IMR-90 (cell line): ENCODE results near the gene GPR157. TPM values are rescaled to one million over a fixed set of nuclear protein-coding genes. Genes with fewer than 3 reads are reported as not detected.

Experiments used
- ATAC-seq: fragments of 200-7000 bp; cut with Tn5 transposase; 2 replicates; pipeline ENCODE4 v1.9.1; 2020; ENCODE audit warnings: low read depth, mild to moderate bottlenecking, moderate library complexity
- BruUV-seq: library from RNA; stranded (reverse); fragments of 400-500 nt; replicated peaks from 2 replicates; lab custom pipeline; 2021; lab: Mats Ljungman, UMichigan
- CTCF ChIA-PET: fragments of 300-600 bp; formaldehyde crosslinking; extraction: SDS; loops from one replicate; lab custom pipeline; 2021; ENCODE audit warnings: antibody characterized with exemption; lab: Yijun Ruan, JAX
- POLR2A ChIA-PET: fragments of 300-600 bp; sonication (Branson Sonifier 250); formaldehyde crosslinking; loops from one replicate; lab custom pipeline; 2022; ENCODE audit warnings: antibody characterized with exemption; ENCODE audit not compliant: unreplicated experiment; lab: Charles Lee
- DNase-seq: peaks from one replicate; pipeline ENCODE4 v3.0.0; 2013
- H2AFZ ChIP-seq: replicated peaks from 2 replicates; pipeline ENCODE3; 2013; ENCODE audit warnings: low read length, mild to moderate bottlenecking; ENCODE audit not compliant: poor library complexity
- H2AK5ac ChIP-seq: 2 replicates; pipeline ENCODE4 v1.6.1; 2013; ENCODE audit warnings: low read depth, low read length, inconsistent platforms
- H2AK9ac ChIP-seq: replicated peaks from 2 replicates; pipeline ENCODE3; 2013; ENCODE audit warnings: mild to moderate bottlenecking, low read depth, low read length, moderate library complexity; ENCODE audit not compliant: poor library complexity
- H2BK120ac ChIP-seq: 2 replicates; pipeline ENCODE4 v1.6.1; 2013; ENCODE audit warnings: low read depth, low read length, inconsistent platforms
- H2BK15ac ChIP-seq: 3 replicates; pipeline ENCODE4 v1.6.1; 2013; ENCODE audit warnings: low read depth, low read length, inconsistent platforms
- H2BK20ac ChIP-seq: 2 replicates; pipeline ENCODE4 v1.6.1; 2013; ENCODE audit warnings: low read depth, mild to moderate bottlenecking, inconsistent platforms, low read length, moderate library complexity
- H2BK5ac ChIP-seq: 2 replicates; pipeline ENCODE4 v1.6.1; 2013; ENCODE audit warnings: mild to moderate bottlenecking, low read depth, low read length, inconsistent platforms; ENCODE audit not compliant: poor library complexity, severe bottlenecking
- H3K14ac ChIP-seq: replicated peaks from 2 replicates; pipeline ENCODE4 v1.6.1; 2013; ENCODE audit warnings: low read depth, low read length, inconsistent platforms
- H3K18ac ChIP-seq: 2 replicates; pipeline ENCODE4 v1.6.1; 2013; ENCODE audit warnings: low read depth, low read length, control low read depth
- H3K23ac ChIP-seq: 2 replicates; pipeline ENCODE4 v1.6.1; 2013; ENCODE audit warnings: low read depth, low read length, inconsistent platforms
- H3K27ac ChIP-seq: 2 replicates; pipeline ENCODE4 v1.5.1; 2013; ENCODE audit warnings: mild to moderate bottlenecking, control low read depth, low read length; ENCODE audit not compliant: insufficient read depth
- H3K27me3 ChIP-seq: 2 replicates; pipeline ENCODE4 v1.6.1; 2013; ENCODE audit warnings: low read length; ENCODE audit not compliant: control insufficient read depth, insufficient read depth
- H3K36me3 ChIP-seq: 2 replicates; pipeline ENCODE4 v1.6.1; 2013; ENCODE audit warnings: low read length, mixed read lengths; ENCODE audit not compliant: control insufficient read depth, insufficient read depth
- H3K4ac ChIP-seq: 2 replicates; pipeline ENCODE4 v1.6.1; 2013; ENCODE audit warnings: low read depth, low read length, inconsistent platforms
- H3K4me1 ChIP-seq: 2 replicates; pipeline ENCODE4 v1.6.1; 2013; ENCODE audit warnings: low read length, mixed read lengths; ENCODE audit not compliant: control insufficient read depth, insufficient read depth
- H3K4me2 ChIP-seq: 2 replicates; pipeline ENCODE4 v1.6.1; 2013; ENCODE audit warnings: low read depth, mild to moderate bottlenecking, control low read depth, low read length, moderate library complexity
- H3K4me3 ChIP-seq: 2 replicates; pipeline ENCODE4 v1.5.1; 2013; ENCODE audit warnings: low read depth, mild to moderate bottlenecking, control low read depth, low read length, moderate library complexity; ENCODE audit not compliant: insufficient read depth
- H3K56ac ChIP-seq: 2 replicates; pipeline ENCODE4 v1.6.1; 2013; ENCODE audit warnings: low read length, inconsistent platforms; ENCODE audit not compliant: insufficient read depth; ENCODE audit errors: extremely low read depth
- H3K79me1 ChIP-seq, 2 experiments: 2 replicates each; pipeline ENCODE4 v1.6.1; 2013; ENCODE audit warnings: low read length in 2 of 2, inconsistent platforms in 1 of 2, low read depth in 1 of 2
- H3K9ac ChIP-seq: 2 replicates; pipeline ENCODE4 v1.6.1; 2013; ENCODE audit warnings: low read depth, low read length, control low read depth
- H3K9me1 ChIP-seq: 2 replicates; pipeline ENCODE4 v1.6.1; 2013; ENCODE audit warnings: low read length, inconsistent platforms; ENCODE audit not compliant: insufficient read depth
- H3K9me3 ChIP-seq: 2 replicates; pipeline ENCODE4 v1.6.1; 2013; ENCODE audit warnings: low read length; ENCODE audit not compliant: control insufficient read depth, insufficient read depth
- H4K20me1 ChIP-seq: 2 replicates; pipeline ENCODE4 v1.6.1; 2013; ENCODE audit warnings: low read length, inconsistent platforms; ENCODE audit not compliant: insufficient read depth
- H4K5ac ChIP-seq: 2 replicates; pipeline ENCODE4 v1.6.1; 2013; ENCODE audit warnings: mild to moderate bottlenecking, low read depth, low read length, control low read depth
- H4K8ac ChIP-seq, 2 experiments: 2 replicates each; pipeline ENCODE4 v1.6.1; 2013; ENCODE audit warnings: low read depth in 2 of 2, low read length in 2 of 2, control low read depth in 1 of 2, inconsistent platforms in 1 of 2
- H4K91ac ChIP-seq: 2 replicates; pipeline ENCODE4 v1.6.1; 2013; ENCODE audit warnings: low read depth, low read length, inconsistent platforms; ENCODE audit not compliant: insufficient read depth
- BHLHE40 ChIP-seq: fragments of 150-350 bp; IDR thresholded peaks from 2 replicates; pipeline ENCODE4 v1.6.1; 2016; ENCODE audit warnings: mild to moderate bottlenecking, low read depth, low read length
- CHD1 ChIP-seq: IDR thresholded peaks from 2 replicates; pipeline ENCODE4 v1.6.1; 2012; ENCODE audit warnings: low read depth, low read length, improper control_type of control experiment
- CTCF ChIP-seq: conservative IDR thresholded peaks from 2 replicates; pipeline ENCODE4 v1.5.1; 2012; ENCODE audit warnings: mild to moderate bottlenecking, low read depth, low read length, improper control_type of control experiment
- FOS ChIP-seq: fragments of 150-350 bp; IDR thresholded peaks from 2 replicates; pipeline ENCODE4 v1.6.1; 2016; ENCODE audit warnings: low read depth, low read length
- MAFK ChIP-seq: IDR thresholded peaks from 2 replicates; pipeline ENCODE4 v1.6.1; 2012; ENCODE audit warnings: low read depth, low read length, improper control_type of control experiment
- MAZ ChIP-seq: IDR thresholded peaks from 2 replicates; pipeline ENCODE4 v1.6.1; 2012; ENCODE audit warnings: low read depth, mild to moderate bottlenecking, low read length, improper control_type of control experiment, moderate library complexity, borderline replicate concordance
- MXI1 ChIP-seq: IDR thresholded peaks from 2 replicates; pipeline ENCODE4 v1.6.1; 2012; ENCODE audit warnings: low read depth, mild to moderate bottlenecking, low read length, moderate library complexity, borderline replicate concordance
- NFE2L2 ChIP-seq: fragments of 150-350 bp; IDR thresholded peaks from 2 replicates; pipeline ENCODE4 v1.6.1; 2016; ENCODE audit warnings: low read depth, mild to moderate bottlenecking, low read length
- POLR2A ChIP-seq: IDR thresholded peaks from 2 replicates; pipeline ENCODE4 v1.6.1; 2012; ENCODE audit warnings: mild to moderate bottlenecking, low read depth, low read length
- RAD21 ChIP-seq: IDR thresholded peaks from 2 replicates; pipeline ENCODE4 v1.6.1; 2012; ENCODE audit warnings: low read length, improper control_type of control experiment
- RCOR1 ChIP-seq: IDR thresholded peaks from 2 replicates; pipeline ENCODE4 v1.6.1; 2012; ENCODE audit warnings: mild to moderate bottlenecking, low read length, improper control_type of control experiment; ENCODE audit not compliant: insufficient replicate concordance
- RFX5 ChIP-seq: IDR thresholded peaks from 2 replicates; pipeline ENCODE4 v1.8.0; 2012; ENCODE audit warnings: low read depth, mild to moderate bottlenecking, low read length, moderate library complexity
- SMC3 ChIP-seq: fragments of 150-350 bp; IDR thresholded peaks from 2 replicates; pipeline ENCODE4 v1.6.1; 2016; ENCODE audit warnings: low read depth, mild to moderate bottlenecking, antibody characterized with exemption, low read length, moderate library complexity
- USF2 ChIP-seq: fragments of 150-350 bp; IDR thresholded peaks from 2 replicates; pipeline ENCODE4 v1.6.1; 2017; ENCODE audit warnings: mild to moderate bottlenecking, antibody characterized with exemption, low read length, low read depth
- WGBS, 2 experiments: methylation state at CpG; one replicate each; pipeline versions ENCODE4 v1.1.5 to v1.1.7; 2013; ENCODE audit warnings: missing lambda C conversion rate in 2 of 2; ENCODE audit not compliant: insufficient read length in 1 of 2; ENCODE audit errors: extremely low coverage in 2 of 2; 5-methylcytosine and 5-hydroxymethylcytosine counted together
- dilution Hi-C: fragments of 300-500 bp; cut with HindIII; formaldehyde crosslinking; loops from one replicate; pipeline ENCODE4 v1.14.3; 2018; ENCODE audit warnings: low sequenced_read_pairs; ENCODE audit not compliant: unreplicated experiment
- in situ Hi-C: fragments of 300-500 bp; cut with MboI; formaldehyde crosslinking; loops from 3 replicates; pipeline ENCODE4 v1.14.3; 2019; ENCODE audit warnings: low sequenced_read_pairs, inconsistent platforms, mixed read lengths
- intact Hi-C: fragments of 100-400 bp; cut with micrococcal nuclease; formaldehyde crosslinking; loops from 2 replicates; pipeline ENCODE4 v1.10.0; 2022
- polyA plus RNA-seq, 3 experiments: library from polyadenylated mRNA; depleted of rRNA; stranded (reverse); fragments of >200 nt; gene quantifications; 2 replicates each; pipeline ENCODE4 v1.2.3, GENCODE V29; 2012; ENCODE audit warnings: low replicate concordance in 1 of 3
- total RNA-seq: library from RNA; depleted of rRNA; stranded (reverse); fragments of >200 nt; gene quantifications from 2 replicates; pipeline ENCODE4 v1.2.3, GENCODE V29; 2012

The GPR157 gene
- total and polyA plus RNA-seq, 2 of the 4 experiments (the other 2 are of a cell fraction), result 1.8 to 2.7 TPM

- H3K9ac ChIP-seq, result no peak overlapping the region
- H3K18ac ChIP-seq, result no peak overlapping the region
- CTCF ChIA-PET, result no interaction called here
- no peak overlapping the region for H3K27ac ChIP-seq
- no peak overlapping the region for H2BK15ac ChIP-seq
- no peak overlapping the region for H3K56ac ChIP-seq
- H3K4me1 ChIP-seq, result peaks cover 3% of the 10 kb centered on the region
- no peaks in the 10 kb centered on the region; the same call in 1 of the 2 replicates for H3K36me3 ChIP-seq
- no peak for ATAC-seq
- no peak overlapping the region for H3K23ac ChIP-seq
- H2AK9ac ChIP-seq, result no peak overlapping the region
- H3K27me3 ChIP-seq, result peaks cover 10% of the 10 kb centered on the region
- POLR2A ChIA-PET, result no interaction called here
- no peak overlapping the region for H2BK120ac ChIP-seq
- no peak overlapping the region for H3K14ac ChIP-seq
- DNase-seq, result no peak
- H3K9me3 ChIP-seq, result peaks cover 9% of the 10 kb centered on the region
- BruUV-seq, result no TSS peak
- H3K79me1 ChIP-seq, result no peaks in the 10 kb centered on the region; a peak in 1 of 4 replicates
- dilution Hi-C loops, result no loop called here
- no peak overlapping the region for H2AK5ac ChIP-seq
- no peak overlapping the region for H4K91ac ChIP-seq
- H4K20me1 ChIP-seq, result peaks cover 5% of the 10 kb centered on the region; the same call in 1 of the 2 replicates
- no peak overlapping the region for H3K4ac ChIP-seq
- TF ChIP-seq RFX5 (no peak), BHLHE40 (no peak), USF2 (no peak), RAD21 (no peak), NFE2L2 (no peak), MXI1 (no peak), MAFK (no peak), FOS (no peak), CTCF (no peak), MAZ (no peak), SMC3 (no peak), RCOR1 (no peak), POLR2A (no peak), CHD1 (no peak)
- intact Hi-C loops, result no loop called here
- no peak overlapping the region for H4K5ac ChIP-seq
- H2BK5ac ChIP-seq, result no peak overlapping the region
- H4K8ac ChIP-seq, result no peak overlapping the region
- no peak overlapping the region for H2BK20ac ChIP-seq
- no peaks in the 10 kb centered on the region; the same call in 1 of the 2 replicates for H3K9me1 ChIP-seq
- H3K4me2 ChIP-seq, result no peak overlapping the region
- no peak overlapping the region for H2AFZ ChIP-seq
- no peak overlapping the region for H3K4me3 ChIP-seq
- in situ Hi-C loops, result no loop called here
- 87% methylated on average over 10 of the region's 13 CpGs; no CpG with 5 or more reads in 1 of the 2 experiments for WGBS, 2 experiments
Measured at GRCh38 chr1:9097947-9098705, 30.8 kb downstream of the GPR157 start.
